Epithelial cell of prostate (primary cell): ENCODE results near the gene OSGIN1.

ENCODE experiments used
- DNase-seq: peaks from one replicate; pipeline ENCODE4 v3.0.0-alpha.2; 2011; ENCODE audit warnings: low read depth, low spot score
- H3K27ac ChIP-seq: fragments of 450-650 bp; 2 replicates; pipeline ENCODE4 v1.5.1; 2017; ENCODE audit warnings: mild to moderate bottlenecking

The OSGIN1 gene

DNA sequence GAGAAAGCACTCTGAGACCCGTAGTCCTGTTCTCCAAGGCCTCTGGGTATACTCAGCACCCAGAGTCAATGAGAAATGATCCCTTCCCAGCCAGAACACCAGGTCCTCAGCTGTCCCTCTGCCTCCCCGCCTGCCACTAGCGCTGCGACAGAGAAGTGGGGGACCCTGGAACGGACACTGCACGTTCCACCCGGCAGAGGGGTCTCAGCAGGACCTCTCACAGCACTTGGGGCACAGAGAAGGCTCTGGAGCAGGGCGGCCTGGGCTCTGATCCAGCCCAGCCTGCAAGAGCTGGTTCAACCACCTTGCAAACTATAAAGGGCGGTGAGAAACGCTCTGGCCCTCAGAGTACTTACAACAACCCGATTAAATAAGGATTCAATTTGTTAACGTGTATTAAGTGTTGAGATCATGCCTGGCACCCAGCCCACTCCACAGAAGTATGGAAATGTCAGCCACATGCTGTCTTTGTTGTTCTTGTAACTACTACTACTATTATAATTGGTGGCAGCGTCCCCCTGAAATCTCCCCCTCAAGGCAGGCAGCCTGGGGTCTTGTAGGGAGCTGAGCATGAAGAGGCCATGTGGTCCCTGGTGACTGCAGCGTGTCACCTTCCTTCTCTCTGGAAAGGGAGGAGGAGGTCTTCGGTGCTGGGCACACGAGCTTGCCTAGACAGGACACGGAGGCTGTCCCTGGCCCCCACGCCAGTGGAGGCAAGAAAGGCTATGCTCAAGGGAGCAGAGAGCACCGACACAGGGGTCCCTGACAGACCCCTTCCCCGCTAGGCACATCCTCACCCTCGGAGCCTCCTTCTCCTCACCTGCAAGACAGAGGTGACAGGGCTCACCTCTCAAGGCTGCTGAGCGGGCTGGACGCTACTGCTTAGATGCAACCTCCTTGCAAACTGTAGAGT lies 2.4 kb downstream of the OSGIN1 start:
- H3K27ac ChIP-seq = no peak overlapping the region
- DNase-seq = no peak

DNA sequence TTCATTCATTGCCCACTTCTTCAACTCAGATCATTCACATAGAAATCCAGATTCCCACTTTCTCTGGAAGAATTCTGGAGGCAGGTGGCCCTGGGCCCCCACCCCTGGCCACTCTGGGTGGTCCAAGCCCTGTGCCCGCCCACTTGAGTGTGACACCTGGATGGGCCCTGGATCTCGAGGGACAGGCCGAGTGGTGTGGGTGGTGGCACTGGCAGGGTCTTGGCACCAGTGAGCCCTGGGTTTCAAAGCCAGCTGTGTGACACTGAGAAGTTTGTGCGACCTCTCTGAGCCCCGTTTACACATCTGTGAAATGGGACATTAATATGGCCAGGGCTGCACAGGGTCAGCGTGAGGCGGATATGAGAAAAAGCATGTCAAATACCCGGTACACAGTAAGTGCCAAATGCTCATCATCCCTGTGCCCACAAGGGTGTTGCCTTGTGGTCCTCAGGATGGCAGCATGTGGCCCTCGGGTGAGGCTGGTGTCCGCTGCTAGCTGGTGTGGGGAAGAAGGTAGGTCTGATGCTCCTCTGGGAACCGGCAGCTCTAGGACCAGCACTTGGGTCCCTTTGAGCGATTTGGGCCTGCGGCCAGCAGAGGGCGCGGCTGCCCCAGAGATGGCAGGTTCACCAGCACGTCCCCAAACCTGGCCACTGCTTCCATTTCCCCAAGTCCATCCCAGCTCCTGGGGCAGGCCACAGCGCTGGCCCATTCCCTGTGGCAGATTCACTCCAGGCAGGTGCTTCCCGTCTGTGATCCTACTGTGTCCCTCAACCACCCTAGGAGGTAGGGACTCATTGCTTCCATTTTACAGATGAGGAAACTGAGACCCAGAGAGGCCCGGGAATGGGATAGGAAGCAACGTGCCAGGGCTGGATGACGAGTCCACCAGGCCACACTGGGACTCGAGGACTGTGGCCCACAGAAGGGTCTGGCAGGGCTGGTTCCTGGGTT lies 3.6 kb downstream of the OSGIN1 start:
- no peak overlapping the region for H3K27ac ChIP-seq
- DNase-seq = no peak

DNA sequence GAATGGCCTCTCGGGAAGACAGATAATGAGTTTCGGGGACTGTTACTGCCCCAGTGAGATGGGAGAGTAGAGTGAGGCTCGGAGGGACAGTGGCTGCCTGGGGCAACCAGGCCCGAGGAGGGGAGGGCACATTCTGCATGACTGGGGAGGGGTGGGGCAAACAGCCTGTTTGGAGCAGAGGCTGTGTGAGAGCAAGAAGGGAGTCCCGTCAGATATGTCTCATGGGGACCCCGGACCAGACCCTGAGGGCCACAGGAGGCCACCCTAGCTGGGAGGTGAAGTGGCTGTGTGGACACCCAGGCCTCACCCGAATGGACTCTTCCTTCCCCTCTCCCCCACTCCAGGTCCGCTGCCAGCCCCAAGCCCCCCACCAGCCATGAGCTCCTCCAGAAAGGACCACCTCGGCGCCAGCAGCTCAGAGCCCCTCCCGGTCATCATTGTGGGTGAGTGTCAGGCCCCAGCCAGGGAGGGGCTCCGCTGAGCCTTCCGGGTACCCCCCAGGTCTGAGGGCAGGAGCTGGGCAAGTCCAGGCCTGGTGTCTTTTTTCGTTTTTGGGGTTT lies 4.3 kb downstream of the OSGIN1 start:
- no peak for DNase-seq
- H3K27ac ChIP-seq = no peak overlapping the region

DNA sequence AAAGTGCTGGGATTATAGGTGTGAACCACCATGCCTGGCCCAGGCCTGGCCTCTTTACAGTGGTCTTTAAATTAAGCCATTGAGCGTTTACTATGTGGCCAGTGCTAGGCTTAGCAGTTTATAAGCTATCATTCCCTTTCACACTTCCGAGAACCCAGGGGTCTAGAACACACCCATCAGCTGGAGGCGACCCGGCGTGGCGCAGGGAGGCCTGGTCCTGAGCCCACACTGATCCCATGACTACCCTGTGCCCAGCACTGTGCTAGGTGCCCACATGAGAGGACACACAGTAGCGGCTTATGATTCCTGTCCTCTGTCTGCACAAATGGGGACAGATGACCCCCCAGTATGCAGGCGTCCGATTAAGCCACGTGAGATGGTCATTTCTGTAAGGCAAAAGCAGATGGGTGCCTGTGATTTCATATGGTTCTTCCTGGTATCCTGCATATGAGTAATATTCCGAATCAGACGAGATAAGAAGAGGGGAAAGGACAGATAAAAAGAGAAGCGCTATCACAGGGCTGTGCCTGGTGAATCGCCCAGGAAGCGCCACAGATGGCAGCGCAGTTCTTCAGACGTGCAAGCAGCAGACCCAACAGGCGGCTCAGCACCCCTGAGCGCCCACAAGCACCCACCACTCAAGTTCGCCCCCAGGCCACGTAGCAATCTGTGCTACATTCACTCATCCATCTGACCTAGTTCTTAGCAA lies 5.3 kb downstream of the OSGIN1 start:
- no peak for DNase-seq
- H3K27ac ChIP-seq = no peak overlapping the region

DNA sequence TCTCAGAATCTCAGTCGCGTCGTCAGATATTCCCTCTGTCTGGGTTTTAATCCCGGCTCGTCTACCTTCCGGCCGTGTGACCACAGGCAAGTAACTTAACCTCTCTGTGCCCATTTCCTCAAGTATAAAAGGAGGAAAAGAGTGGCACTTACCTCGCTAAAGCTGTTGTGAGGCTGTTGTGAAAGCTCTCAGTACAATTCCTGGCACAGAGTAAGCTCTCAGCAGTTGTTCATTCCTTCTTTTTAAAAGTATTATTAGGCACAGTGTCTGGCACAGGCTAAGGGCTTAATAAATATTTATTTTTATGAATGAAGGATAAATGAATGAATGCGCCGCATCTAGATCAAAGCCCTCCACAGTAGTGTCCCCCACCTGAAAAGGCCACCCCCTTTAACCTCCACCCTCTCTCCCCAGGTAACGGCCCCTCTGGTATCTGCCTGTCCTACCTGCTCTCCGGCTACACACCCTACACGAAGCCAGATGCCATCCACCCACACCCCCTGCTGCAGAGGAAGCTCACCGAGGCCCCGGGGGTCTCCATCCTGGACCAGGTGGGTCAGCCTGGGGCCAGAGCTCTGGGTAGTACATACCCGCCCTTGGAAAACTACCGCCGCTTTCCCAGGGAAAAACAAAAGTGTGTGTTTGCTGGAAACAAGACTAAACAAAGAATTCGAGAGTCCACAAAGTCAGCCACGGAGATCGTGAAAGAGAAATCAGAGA lies 6.0 kb downstream of the OSGIN1 start:
- DNase-seq = no peak
- H3K27ac ChIP-seq = no peak overlapping the region

DNA sequence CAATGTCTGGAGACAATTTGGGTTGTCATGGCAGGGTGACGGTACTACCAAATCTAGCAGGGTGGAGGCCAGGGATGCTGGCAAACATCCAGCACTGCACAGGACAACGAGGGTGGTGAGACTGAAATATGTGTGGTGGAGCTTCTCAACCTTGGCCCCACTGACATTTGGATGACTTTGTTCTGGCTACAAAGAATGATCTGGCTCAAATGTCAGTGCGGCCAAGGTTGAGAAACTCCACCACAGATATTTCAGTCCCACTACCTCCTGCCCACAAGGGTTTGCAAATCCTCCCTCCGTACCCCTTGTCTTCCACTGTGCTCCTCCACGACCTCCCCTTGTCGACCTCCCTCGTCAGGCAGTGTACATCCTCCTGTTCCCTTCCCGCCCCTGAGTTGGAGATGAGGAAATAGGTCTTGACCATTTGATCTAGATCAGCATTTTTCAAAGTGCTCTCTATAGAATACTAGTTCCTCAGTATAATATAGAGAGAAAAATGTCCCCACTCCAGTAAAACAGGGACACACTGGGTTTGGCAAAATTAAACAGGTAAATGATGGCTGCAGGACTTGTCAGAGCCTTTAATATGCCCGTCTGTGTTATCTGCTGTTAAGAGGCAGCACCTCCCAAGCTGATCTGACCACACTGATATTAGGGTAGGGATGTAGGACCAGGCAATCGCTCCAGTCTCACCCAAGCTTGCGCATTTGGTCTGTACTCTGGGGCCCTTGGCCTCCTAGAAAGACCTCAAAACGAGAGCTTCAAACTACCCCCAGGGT lies 6.8 kb downstream of the OSGIN1 start:
- DNase-seq = no peak
- H3K27ac ChIP-seq = no peak overlapping the region

DNA sequence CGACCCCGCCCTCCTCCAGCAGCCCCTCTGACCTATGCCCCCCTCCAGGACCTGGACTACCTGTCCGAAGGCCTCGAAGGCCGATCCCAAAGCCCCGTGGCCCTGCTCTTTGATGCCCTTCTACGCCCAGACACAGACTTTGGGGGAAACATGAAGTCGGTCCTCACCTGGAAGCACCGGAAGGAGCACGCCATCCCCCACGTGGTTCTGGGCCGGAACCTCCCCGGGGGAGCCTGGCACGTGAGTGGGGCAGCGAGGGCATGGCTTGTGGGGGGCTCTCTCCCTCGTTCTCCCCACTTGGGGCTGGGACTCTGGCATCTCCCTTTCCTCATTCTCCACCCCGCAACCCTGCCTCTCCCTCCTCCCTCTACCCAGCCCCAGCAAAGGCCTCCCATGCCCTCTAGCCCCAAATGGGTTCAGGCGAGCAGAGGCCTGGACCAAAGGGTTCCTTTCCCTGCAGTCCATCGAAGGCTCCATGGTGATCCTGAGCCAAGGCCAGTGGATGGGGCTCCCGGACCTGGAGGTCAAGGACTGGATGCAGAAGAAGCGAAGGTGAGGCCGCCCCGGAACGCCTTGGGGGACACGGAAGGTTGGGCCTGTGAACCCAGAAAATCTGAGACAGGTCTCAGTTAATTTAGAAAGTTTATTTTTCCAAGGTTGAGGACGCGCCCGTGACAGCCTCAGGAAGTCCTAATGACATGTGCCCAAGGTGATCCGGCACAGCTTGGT lies 7.6 kb downstream of the OSGIN1 start:
- no peak for DNase-seq
- no peak overlapping the region for H3K27ac ChIP-seq

DNA sequence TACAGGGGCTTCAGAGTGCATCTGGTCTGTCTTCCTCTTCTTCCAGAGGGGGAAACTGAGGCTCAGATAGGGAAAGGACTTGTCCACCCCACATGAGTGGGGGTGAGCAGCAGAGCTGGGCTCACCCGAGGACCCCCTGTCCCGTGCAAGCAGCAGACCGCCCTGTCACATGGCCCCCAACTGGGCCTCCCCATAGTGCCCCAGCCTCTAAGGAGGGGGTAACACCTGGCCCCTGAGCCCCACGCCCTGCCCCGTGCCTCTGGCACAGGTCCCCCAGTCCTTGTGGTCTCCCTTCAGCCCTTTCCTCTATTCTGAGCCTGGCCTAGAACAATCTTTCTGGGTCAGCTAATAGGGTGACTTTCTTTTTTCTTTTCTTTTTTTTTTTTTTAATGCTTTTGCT lies 8.6 kb downstream of the OSGIN1 start:
- H3K27ac ChIP-seq = no peak overlapping the region
- no peak for DNase-seq

DNA sequence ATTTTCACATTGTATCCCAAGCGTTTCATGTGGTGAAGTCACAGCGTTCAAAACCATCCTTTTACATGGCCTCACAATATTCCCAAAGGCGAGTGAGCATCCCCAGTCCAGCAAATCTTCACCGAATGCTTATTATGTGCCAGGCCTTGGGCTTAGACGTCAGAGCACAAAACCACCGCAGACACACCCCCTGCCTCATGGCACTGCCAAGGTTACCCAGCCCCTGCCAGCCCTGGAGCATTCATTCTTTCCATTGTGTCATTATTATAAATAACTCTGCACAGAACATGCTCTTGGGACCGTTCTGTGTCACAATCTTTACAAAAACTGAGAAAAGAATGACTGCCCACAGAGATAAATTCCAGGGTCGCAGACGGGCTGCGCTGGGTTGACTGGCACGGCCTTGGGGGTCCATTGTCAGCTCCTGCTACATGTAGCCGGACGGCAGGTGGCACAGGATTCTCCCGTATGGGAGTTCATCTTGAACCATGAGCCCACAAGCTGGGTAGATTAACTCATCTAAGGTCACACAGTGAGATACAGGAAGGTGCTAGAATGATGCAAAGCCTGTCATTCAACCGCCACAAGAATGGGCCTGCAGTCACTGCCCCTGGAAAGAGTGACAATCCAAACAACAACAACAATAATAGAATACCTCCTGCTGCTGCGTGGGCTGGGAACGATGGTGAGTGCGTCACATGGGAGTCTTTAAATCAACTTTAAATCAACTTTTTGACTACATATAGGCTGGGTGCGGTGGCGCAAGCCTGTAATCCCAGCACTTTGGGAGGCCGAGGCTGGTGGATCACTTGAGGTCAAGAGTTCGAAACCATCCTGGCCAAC lies 10.5 kb downstream of the OSGIN1 start:
- DNase-seq = no peak
- H3K27ac ChIP-seq = no peak overlapping the region

DNA sequence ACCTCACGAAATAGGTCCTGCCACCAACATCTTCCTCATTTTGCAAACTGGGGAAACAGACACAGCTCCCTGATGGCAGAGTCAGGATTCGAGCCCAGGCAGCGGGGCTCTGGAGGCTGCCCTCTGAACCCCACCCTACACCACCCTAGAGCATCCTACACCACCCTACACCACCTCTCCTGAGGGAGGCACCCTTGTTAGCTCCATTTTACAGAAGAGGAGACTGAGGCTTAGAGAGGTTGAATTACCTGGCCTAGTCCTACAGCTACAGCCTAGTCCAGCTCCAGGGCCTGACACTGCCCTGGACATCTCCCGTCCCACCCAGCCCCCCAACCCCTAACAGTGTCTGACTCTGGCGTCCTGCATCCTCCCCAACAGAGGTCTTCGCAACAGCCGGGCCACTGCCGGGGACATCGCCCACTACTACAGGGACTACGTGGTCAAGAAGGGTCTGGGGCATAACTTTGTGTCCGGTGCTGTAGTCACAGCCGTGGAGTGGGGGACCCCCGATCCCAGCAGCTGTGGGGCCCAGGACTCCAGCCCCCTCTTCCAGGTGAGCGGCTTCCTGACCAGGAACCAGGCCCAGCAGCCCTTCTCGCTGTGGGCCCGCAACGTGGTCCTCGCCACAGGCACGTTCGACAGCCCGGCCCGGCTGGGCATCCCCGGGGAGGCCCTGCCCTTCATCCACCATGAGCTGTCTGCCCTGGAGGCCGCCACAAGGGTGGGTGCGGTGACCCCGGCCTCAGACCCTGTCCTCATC lies 11.8 kb downstream of the OSGIN1 start:
- no peak for DNase-seq
- no peak overlapping the region for H3K27ac ChIP-seq

DNA sequence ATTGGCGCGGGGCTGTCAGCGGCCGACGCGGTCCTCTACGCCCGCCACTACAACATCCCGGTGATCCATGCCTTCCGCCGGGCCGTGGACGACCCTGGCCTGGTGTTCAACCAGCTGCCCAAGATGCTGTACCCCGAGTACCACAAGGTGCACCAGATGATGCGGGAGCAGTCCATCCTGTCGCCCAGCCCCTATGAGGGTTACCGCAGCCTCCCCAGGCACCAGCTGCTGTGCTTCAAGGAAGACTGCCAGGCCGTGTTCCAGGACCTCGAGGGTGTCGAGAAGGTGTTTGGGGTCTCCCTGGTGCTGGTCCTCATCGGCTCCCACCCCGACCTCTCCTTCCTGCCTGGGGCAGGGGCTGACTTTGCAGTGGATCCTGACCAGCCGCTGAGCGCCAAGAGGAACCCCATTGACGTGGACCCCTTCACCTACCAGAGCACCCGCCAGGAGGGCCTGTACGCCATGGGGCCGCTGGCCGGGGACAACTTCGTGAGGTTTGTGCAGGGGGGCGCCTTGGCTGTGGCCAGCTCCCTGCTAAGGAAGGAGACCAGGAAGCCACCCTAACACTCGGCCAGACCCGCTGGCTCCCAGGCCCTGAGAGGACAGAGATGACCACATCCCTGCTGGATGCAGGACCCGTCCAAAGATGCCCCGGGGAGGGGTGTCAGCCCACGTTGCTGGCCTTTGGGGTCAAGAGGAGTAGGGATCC lies 12.6 kb downstream of the OSGIN1 start:
- DNase-seq = no peak
- no peak overlapping the region for H3K27ac ChIP-seq

DNA sequence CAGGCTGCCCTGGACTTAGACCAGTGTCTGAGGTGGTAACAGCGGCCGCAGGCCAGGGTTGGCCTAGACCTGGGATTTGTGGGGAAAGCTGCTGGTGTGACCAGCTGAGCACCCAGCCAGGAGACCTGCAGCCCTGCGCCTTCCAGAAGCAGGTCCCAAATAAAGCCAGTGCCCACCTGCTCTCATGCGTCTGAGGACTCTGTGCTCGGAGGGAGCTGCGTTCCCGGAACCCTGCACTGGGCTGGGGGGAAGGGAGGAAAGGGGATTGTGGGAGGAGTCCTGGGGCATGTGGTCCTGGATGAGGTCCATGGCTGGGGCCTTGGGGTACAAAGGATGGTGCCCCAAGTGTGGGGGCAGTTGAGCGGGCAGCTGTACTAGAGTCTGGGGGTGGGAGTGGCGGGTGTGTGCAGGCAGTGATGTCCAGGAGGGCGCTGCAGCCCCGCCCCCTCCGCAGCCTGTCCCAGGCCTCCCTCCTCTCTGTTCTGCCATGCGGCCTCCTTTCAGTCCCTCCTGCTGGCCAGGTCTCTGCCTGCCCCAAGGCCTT lies 13.2 kb downstream of the OSGIN1 start:
- H3K27ac ChIP-seq = no peak overlapping the region
- no peak for DNase-seq

DNA sequence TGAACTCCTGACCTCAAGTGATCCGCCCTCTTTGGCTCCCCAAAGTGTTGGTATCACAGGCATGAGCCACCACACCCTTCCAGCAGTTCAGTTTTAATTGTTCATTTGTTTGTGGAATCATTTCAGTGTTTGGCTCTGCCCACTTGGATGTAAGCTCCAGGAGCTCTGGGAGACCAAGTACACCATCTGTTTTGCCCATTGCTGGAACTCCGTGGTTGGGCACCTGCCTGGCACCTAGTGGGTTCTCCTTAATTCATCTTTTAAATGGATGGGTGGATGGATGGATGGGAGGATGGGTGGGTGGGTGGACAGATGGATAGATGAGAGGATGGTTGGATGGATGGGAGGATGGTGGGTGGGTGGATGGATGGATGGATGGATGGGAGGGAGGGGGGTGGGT lies 14.1 kb downstream of the OSGIN1 start:
- no peak for DNase-seq
- H3K27ac ChIP-seq = no peak overlapping the region

DNA sequence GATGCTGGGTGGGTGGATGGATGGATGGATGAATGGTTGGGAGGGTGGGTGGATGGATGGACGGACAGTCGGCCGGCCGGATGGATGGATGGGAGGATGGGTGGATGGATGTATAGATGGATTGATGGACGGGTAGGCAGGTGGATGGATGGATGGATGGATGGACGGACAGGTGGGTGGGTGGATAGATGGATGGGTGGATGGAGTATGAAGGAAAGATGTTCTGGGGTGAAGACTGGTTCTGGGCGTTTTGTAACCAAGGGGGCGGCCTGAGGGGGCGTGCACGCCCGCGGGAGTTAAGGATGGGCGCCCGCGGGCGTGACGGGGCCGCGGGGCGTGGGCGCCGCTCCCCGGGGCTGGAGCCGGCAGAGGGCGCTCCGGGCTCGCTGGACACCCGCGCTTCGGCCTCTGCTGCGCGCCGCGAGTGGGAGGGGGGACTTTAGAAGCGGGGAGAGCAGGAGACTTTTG lies 14.8 kb downstream of the OSGIN1 start, which contains the start of gene NECAB2:
NECAB2 (plus strand) TSS at position 407 of the 468 bp plus-strand sequence. CDS start 405 bp downstream, outside the sequence.
- no peak for DNase-seq
- no peak within 1 kb of the TSS for H3K27ac ChIP-seq

DNA sequence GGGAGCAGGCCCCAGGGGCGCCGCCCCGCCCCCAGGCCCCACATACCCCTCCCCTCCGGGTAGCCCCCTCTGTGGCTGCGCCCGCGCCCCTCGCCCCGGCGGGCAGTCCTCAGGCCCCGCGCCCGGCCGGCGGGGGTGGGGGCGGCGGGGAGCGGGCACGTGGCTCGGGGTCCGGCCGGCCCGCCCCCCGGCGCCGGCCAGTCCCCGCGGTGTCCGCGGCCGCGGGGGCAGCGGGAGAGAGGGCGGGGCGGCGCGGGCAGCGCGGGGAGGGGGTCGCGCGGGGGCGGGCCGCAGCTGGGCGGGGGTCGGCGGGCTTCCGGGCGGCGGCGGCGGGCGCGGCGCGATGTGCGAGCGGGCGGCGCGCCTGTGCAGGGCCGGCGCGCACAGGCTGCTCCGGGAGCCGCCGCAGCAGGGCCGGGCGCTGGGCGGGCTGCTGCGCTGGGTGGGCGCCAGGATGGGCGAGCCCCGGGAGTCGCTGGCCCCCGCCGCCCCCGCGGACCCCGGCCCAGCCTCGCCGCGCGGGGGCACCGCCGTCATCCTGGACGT lies 15.3 kb downstream of the OSGIN1 start:
- H3K27ac ChIP-seq = no peak overlapping the region
- no peak for DNase-seq
